ENCODE data around the gene CAMKK2. TPM values are rescaled to one million over a fixed set of nuclear protein-coding genes. Genes with fewer than 3 reads are reported as not detected.

The CAMKK2 gene
- total RNA-seq, 1 experiment from 2014 or later, result 24.7 TPM

DNA sequence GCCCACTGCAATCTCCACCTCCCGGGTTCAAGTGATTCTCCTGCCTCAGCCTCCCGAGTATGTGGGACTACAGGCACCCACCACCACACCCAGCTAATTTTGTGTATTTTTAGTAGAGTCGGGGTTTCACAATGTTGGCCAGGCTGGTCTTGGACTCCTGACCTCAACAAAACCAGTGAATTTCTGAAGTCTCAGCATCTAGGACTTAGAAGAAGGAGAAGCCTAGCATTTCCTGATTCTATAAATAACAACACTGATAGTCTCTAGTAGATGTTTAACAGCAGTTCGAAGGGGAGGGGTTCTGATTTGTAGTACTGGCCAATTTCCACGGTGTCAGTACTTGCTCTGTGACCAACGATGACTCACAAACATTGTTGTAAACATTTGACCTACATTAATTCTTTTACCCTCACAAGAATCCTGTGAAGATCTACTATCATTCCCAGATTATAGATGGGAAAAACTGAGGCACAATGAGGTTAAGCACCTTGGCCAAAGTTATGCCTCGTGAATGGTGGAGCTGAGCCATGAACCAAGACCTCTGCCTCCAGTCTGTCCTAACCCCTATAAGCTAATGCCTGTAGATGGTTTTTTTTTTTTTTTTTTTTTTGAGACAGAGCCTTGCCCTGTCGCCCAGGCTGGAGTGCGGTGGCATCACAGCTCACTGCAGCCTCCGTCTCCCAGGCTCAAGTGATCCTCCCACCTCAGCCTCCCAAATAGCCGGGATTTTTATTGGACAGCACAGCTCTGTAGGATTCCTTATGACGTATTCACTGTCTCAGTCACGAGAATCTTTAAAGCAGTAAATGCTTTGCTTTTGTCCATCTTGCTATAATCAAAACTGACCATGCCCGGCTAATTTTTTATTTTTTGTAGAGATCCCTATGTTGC lies 81.4 kb downstream of the CAMKK2 start:
- no CpG with 5 or more reads among the region's 14 CpGs for WGBS (ENCODE audit: extremely low coverage, insufficient read length, low lambda C conversion rate)
- no peak overlapping the region for H2AFZ ChIP-seq (ENCODE audit: low read length)
- H3K4me1 Mint-ChIP-seq, result peaks cover 7% of the 10 kb centered on the region in 2 experiments

More for the DNA sequence above, 81.4 kb downstream of the CAMKK2 start:
- H3K18ac ChIP-seq (ENCODE audit: insufficient read length, low read depth, low read length), result no peak overlapping the region
- H3K9ac ChIP-seq (ENCODE audit: extremely low read depth, insufficient read length, low read length), result no peak overlapping the region
- no peak overlapping the region for H3K56ac ChIP-seq (ENCODE audit: insufficient read length, low read depth, low read length)
- H2BK15ac ChIP-seq (ENCODE audit: low read depth, low read length), result no peak overlapping the region
- H3K79me1 ChIP-seq (ENCODE audit: insufficient read depth, low read depth, low read length, poor library complexity, severe bottlenecking), result no peaks in the 10 kb centered on the region
- no peak overlapping the region for H3K23ac ChIP-seq (ENCODE audit: insufficient read length, low read depth, low read length)
- no peaks in the 10 kb centered on the region for H3K4me1 ChIP-seq (ENCODE audit: insufficient read depth, low read length)
- H3K14ac ChIP-seq (ENCODE audit: insufficient read depth, low read length), result no peak overlapping the region
- H3K4me2 ChIP-seq (ENCODE audit: insufficient read depth, insufficient read length, low read length), result no peak overlapping the region
- no peaks in the 10 kb centered on the region for H3K23me2 ChIP-seq (ENCODE audit: insufficient read length, low read depth, low read length, poor library complexity, severe bottlenecking)
- H3K27me3 ChIP-seq (ENCODE audit: insufficient read depth, low read length), result no peaks in the 10 kb centered on the region
- no peak overlapping the region for H3K4ac ChIP-seq (ENCODE audit: low read depth, low read length)
- no peak overlapping the region for H2BK5ac ChIP-seq (ENCODE audit: insufficient read length, low read length)
- Mint-ChIP-seq H3K27ac (no peak overlapping the region), H3K27me3 (ENCODE audit: low read depth) (peaks cover 3% of the 10 kb centered on the region; the same call in 1 of the 2 replicates), H3K9me3 (no peaks in the 10 kb centered on the region), H3K36me3 (ENCODE audit: insufficient read depth in 1 of 3, low read depth in 3 of 3) (peaks cover 0 to 2% (median 0%) of the 10 kb centered on the region in 3 experiments; a peak in 1 of 7 replicates), H3K4me3 (no peak overlapping the region)
- no peaks in the 10 kb centered on the region for H3K9me3 ChIP-seq (ENCODE audit: control insufficient read depth, low read depth, low read length)
- H4K91ac ChIP-seq (ENCODE audit: insufficient read length, low read depth, low read length), result no peak overlapping the region
- DNase-seq, result no peak
- H3K27ac ChIP-seq (ENCODE audit: insufficient read length, low read depth, low read length), result no peak overlapping the region
- TF ChIP-seq, protein P1, sequence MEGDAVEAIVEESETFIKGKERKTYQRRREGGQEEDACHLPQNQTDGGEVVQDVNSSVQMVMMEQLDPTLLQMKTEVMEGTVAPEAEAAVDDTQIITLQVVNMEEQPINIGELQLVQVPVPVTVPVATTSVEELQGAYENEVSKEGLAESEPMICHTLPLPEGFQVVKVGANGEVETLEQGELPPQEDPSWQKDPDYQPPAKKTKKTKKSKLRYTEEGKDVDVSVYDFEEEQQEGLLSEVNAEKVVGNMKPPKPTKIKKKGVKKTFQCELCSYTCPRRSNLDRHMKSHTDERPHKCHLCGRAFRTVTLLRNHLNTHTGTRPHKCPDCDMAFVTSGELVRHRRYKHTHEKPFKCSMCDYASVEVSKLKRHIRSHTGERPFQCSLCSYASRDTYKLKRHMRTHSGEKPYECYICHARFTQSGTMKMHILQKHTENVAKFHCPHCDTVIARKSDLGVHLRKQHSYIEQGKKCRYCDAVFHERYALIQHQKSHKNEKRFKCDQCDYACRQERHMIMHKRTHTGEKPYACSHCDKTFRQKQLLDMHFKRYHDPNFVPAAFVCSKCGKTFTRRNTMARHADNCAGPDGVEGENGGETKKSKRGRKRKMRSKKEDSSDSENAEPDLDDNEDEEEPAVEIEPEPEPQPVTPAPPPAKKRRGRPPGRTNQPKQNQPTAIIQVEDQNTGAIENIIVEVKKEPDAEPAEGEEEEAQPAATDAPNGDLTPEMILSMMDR (conservative IDR thresholded peaks at IDR 0.05), result no peak
- no peak overlapping the region for H4K8ac ChIP-seq (replicated peaks; ENCODE audit: insufficient read length, low read depth, low read length)
- H3K79me2 ChIP-seq (ENCODE audit: insufficient read depth, low read length), result no peaks in the 10 kb centered on the region
- no peak overlapping the region for H2BK20ac ChIP-seq (ENCODE audit: low read depth, low read length, poor library complexity, severe bottlenecking)
- H2BK12ac ChIP-seq (ENCODE audit: insufficient read length, low read depth, low read length), result no peak overlapping the region
- H4K20me1 ChIP-seq (ENCODE audit: control insufficient read depth, insufficient read depth, insufficient read length), result no peaks in the 10 kb centered on the region
- no peak overlapping the region for H2AK5ac ChIP-seq (ENCODE audit: insufficient read length, low read length)
- H2BK120ac ChIP-seq (ENCODE audit: low read depth, low read length, poor library complexity, severe bottlenecking), result no peak overlapping the region
- H4K5ac ChIP-seq (ENCODE audit: insufficient read length, low read depth, low read length), result no peak overlapping the region
- no peak overlapping the region for H3T11ph ChIP-seq (ENCODE audit: low read length)
